ENCODE data around the gene MBNL2. TPM values are rescaled to one million over a fixed set of nuclear protein-coding genes. Genes with fewer than 3 reads are reported as not detected.
A peak's percentile ranks its signal among the peaks of the same experiment; 100 is the strongest.

MBNL2 gene
- total RNA-seq, 1 experiment from 2014 or later, result 35.7 TPM

DNA sequence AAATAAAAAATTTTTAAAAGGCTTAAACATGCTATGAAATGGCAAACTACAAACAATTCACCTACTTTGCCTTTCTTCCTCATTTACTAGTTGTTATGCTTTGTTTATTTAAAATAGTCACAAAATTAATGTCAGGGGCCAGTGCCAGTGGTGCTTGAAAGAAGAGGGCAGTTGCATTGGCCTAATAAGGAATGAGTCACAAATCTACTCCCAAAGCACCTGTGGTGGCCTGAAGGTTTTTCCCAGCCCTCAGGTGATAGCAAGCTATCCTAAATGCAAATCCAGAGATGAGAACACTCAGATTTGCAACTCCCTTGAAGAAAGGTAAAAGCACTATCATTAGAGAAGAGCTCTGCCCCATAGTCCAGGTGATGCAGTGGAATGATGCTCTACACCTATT, 103.6 kb downstream of the MBNL2 start:
- no peak for DNase-seq (ENCODE audit: low spot score)

DNA sequence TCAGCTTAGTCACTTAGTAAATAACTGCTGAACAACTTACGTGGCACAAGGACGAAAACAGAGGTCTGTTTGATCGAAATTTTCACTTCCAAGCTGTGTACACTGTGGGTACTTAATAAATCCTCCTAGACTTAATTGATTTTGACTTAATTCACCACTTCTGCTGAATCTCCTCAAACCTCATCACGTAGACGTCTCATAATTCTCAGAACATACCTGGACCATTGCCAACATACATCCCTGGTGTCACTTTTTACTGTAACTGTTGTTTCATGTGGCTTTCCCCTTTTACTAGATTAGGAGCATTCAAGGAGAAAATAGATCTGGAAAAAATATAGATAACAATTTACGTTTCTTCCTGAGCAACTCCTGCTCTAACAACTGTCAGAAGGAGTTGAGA, 105.0 kb downstream of the MBNL2 start:
- no peak for DNase-seq (ENCODE audit: low spot score)

- no peak for DNase-seq (ENCODE audit: low spot score)
Measured at GRCh38 chr13:97327506-97328221, 105.5 kb downstream of the MBNL2 start.

DNA sequence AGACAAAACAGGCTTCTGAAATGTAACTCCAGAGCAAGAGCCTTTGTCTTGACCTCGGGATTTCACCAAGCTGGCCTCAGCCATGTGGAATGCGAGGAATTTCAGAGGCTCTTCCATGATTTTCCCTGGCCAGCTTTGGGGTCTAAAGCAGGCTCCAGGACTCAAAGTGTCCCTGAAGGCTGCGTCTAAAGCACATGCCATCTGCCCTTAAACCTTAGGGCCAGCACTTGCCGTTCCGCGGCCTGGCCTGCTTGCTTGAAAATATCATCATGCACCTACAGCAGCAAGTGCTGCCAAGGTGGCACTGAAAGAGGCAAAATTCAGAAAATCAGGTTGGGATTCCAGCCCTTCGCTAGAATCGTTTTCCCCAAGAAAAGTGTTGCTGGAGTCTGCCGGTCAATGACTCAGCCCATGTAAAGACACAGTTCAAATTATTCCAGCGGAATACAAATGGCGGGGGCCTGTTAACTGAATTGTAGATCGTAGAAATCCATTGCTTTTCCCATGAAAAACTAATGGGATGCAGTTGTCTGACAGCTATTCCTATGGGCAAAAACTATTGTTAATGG, 106.2 kb downstream of the MBNL2 start:
- no peak for DNase-seq (ENCODE audit: low spot score)

- no peak for DNase-seq (ENCODE audit: low spot score)
Measured at GRCh38 chr13:97329331-97329730, 107.2 kb downstream of the MBNL2 start.

GRCh38 chr13:97330448-97330847, 108.3 kb downstream of the MBNL2 start:
- no peak for DNase-seq (ENCODE audit: low spot score)

DNA sequence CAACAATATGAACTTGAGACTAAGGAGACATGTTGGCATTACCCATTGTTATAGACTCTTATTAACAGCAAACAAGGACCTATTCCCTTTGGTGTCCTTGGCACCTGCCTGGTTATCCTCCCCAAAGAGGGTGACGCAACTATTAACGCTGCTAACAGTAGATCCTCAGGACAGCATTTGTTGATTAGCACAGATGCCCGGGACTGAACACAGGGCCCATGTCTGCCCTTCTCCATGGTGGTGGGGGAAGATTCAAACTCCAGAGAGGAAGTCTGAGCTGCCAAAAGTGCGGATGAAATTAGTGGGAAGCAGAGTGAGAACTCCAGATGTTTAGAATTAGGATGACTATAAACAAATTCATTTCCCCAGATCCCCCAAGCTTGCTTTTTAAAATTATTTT, 110.6 kb downstream of the MBNL2 start:
- no peak for DNase-seq (ENCODE audit: low spot score)

- DNase-seq (ENCODE audit: low spot score), result no peak
Measured at GRCh38 chr13:97333983-97334382, 111.8 kb downstream of the MBNL2 start.

DNA sequence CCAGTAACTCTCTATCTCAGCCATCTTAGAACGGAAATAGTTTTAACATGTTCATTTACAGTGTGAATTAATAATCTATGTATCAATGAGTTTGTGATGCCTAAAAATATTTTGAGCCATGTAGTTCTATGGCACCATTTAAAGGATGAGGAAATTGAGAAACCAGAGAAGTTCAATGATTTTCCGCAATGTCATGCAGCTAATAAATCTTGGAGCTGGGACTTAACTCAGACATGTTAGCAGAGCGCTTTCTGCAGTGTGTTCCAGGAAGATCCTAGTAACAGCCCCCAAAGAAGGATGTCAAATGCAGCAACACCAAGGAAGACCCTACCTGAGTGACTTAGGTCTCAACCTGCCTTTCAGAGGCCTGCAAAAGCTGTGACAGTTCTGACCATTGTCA, 112.6 kb downstream of the MBNL2 start:
- no peak for DNase-seq (ENCODE audit: low spot score)

DNA sequence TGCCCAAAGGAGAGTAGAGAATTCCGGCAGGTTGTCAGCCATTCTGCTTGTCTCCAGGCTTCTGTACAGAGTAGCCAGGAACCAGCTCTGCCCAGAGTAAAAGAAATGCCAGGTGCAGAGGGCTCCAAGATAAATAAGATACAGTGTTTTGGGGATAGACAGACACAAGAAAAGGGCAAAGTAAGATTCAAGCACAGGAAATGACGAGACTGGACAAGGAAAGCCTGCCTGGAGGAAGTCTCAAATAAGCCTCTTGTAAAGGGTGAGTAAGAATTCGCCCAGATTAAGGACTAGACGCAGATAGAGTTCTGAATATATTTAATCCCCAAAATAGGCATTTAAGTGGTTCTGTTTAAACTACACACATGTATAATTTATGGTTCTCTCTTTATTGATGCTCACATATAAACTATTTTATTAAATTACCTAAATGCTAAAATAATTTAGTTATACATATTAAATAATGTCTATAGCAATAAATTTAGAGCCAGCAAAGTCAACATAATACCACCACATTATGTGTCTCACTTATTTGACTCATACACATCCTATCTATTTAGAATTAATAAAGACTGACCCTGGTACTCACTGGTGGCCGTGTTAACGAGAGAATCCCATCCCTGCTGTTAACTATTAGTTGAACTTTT, 113.5 kb downstream of the MBNL2 start:
- DNase-seq (ENCODE audit: low spot score), result no peak

DNA sequence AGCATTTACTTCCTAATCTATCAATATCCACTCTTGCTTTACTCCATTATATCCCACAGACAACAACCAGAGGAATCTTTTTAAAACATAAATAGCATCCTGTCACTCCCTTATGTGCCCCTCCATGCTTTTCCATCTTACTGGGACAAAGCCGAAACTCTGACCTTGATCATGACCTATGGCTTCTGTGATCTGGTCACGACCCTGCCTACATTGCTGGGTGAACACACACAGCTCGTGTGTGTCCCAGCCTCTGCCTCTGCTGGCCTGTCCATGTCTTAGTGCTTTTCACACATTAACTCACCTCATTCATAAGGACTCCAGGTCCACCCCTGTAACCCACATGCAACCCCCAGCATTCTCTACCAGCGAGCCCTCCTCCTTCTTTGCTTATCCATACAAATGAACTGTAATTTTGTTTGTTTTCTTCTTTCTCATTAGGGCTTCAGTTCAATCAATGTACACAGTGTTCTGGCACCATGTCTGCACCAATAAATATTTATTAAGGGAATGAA, 115.9 kb downstream of the MBNL2 start:
- DNase-seq (ENCODE audit: low spot score), result no peak

DNA sequence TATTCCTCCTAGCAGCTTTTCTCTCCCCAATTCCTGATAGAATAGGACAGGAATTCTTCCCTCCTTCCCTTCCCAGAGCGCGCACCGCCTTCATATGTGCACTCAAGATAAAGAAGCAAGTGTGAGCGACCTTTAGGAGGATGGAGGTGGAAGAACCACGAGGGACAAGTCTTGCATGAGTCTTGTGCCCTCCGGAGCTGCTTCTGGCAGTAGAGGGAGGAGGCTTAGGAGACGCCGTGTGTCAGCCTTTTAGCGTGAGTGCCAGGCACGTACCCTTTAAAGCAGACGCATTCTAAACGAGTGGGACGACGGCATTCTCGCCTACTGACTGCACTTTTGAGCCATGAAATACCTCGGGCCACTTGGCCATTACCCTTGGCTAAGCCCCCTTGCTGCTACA, 116.4 kb downstream of the MBNL2 start:
- no peak for DNase-seq (ENCODE audit: low spot score)

- DNase-seq (ENCODE audit: low spot score), result peak; percentile 26
Measured at GRCh38 chr13:97339019-97339987, 117.2 kb downstream of the MBNL2 start.

DNA sequence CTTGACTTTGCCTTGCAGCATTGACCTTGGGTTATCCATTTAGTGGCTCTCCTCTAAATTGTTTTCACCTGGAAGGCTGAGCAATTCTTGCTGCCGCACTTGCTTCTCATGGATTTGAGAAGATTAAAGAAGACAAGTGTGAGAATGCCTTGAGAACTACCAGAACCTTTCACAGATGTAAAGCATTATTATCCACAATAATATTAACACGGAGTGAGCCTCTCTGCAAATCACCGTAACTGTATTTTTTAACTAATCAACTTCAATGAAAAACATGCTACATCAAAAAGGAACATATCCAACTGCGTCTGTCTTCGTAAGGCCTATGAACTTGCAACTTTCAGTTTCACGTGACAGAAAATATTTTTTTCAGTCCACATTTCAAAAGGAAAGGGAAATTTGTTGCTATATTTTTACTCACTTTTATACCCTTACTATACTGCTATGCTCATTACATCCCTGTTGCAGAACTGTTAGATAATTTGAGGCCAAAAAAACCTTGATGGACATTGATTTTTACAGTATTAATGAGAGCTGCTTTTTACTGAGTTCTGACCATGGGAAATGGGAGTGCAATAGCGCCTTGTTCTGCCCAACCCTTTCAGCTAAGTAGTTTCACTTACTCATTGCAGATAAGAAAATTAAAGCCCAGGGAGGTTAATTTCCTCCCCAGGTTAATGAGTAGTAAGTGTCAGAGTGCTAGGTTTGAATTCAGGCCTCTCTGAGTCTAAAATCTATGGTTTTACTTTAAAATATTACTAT, 118.0 kb downstream of the MBNL2 start:
- peak; percentile 29 for DNase-seq (ENCODE audit: low spot score)

DNA sequence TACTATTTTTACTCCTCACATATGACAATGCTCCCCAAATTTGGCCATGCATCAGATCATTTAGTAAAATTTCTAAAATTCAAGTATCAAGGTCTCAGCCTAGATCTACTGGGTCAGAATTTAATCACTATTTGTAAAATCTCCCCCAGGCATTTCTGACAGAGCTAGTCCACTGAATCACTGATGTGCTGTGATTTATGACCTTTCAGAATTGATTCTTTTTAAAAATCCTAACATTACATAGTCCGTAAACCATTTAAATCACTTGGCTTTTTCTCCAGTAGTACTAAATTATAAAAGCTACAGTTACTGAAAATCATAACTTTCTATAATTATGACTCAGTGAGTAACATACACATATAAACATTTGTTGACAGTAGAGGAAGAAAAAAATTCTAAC, 119.0 kb downstream of the MBNL2 start:
- no peak for DNase-seq (ENCODE audit: low spot score)

GRCh38 chr13:97342136-97342535, 120.0 kb downstream of the MBNL2 start:
- peak; percentile 57 for DNase-seq (ENCODE audit: low spot score)

DNA sequence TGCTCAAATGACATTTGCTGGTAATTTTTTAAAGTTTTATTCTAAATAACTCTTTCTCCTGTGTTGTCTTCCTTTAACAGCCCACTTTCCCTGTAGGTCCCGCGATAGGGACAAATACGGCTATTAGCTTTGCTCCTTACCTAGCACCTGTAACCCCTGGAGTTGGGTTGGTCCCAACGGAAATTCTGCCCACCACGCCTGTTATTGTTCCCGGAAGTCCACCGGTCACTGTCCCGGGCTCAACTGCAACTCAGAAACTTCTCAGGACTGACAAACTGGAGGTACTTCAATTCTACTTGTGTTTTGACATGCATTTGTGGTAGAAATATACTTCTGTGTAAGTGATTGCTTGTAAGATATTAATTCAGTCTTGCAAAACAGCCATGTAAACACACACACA, 120.8 kb downstream of the MBNL2 start:
- DNase-seq (ENCODE audit: low spot score), result no peak

- DNase-seq (ENCODE audit: low spot score), result peak; percentile 93
Measured at GRCh38 chr13:97344265-97345175, 122.4 kb downstream of the MBNL2 start.

GRCh38 chr13:97346097-97346496, 124.0 kb downstream of the MBNL2 start:
- no peak for DNase-seq (ENCODE audit: low spot score)
